Middle frontal gyrus (tissue), 1 donor: Measurements from ENCODE around the gene PROB1.
"Not testable (repeated sequence)": the region's sequence is repeated elsewhere in the genome, so short reads cannot be mapped to it uniquely, and the experiment has no call there.

Experiments
- DNase-seq: peaks from one replicate; pipeline ENCODE4 v3.0.0-alpha.2; 2015; ENCODE audit warnings: low spot score; ENCODE audit errors: extremely low spot score

The PROB1 gene

GRCh38 chr5:139392678-139393496 lies 2.0 kb downstream of the PROB1 start:
- no peak for DNase-seq

- DNase-seq, result no peak
Observed at GRCh38 chr5:139392324-139392677, 2.6 kb downstream of the PROB1 start.

GRCh38 chr5:139391570-139392323 lies 3.2 kb downstream of the PROB1 start:
- no peak for DNase-seq

GRCh38 chr5:139390639-139391569 lies 4.0 kb downstream of the PROB1 start:
- no peak for DNase-seq

GRCh38 chr5:139389701-139390638 lies 4.9 kb downstream of the PROB1 start, which contains the start of gene MZB1:
MZB1 (minus strand) TSS chr5:139389913; CDS start chr5:139389856, 57 bp downstream.
- DNase-seq, result no peak

GRCh38 chr5:139388198-139388821 lies 6.6 kb downstream of the PROB1 start:
- DNase-seq, result no peak

GRCh38 chr5:139387611-139388197 lies 7.2 kb downstream of the PROB1 start:
- DNase-seq, result no peak

- DNase-seq, result not testable (repeated sequence)
Observed at GRCh38 chr5:139386956-139387355, 7.9 kb downstream of the PROB1 start.

GRCh38 chr5:139386050-139386438 lies 8.9 kb downstream of the PROB1 start:
- no peak for DNase-seq

GRCh38 chr5:139385061-139386049 lies 9.5 kb downstream of the PROB1 start:
- DNase-seq, result no peak

GRCh38 chr5:139384591-139385051 lies 10.3 kb downstream of the PROB1 start:
- no peak for DNase-seq

- no peak for DNase-seq
Observed at GRCh38 chr5:139383993-139384590, 10.8 kb downstream of the PROB1 start.

GRCh38 chr5:139383275-139383992 lies 11.5 kb downstream of the PROB1 start, which contains the start of gene SLC23A1:
SLC23A1 (minus strand) TSS chr5:139383297; CDS start chr5:139383253, 44 bp downstream.
- no peak for DNase-seq

GRCh38 chr5:139382807-139383206 lies 12.1 kb downstream of the PROB1 start:
- DNase-seq, result no peak

GRCh38 chr5:139381837-139382761 lies 12.8 kb downstream of the PROB1 start:
- no peak for DNase-seq
